ENCODE results near the gene HIVEP1. TPM values are rescaled to one million over a fixed set of nuclear protein-coding genes. Genes with fewer than 3 reads are reported as not detected.

Gene HIVEP1
- total RNA-seq, 2 experiments from 2014 or later, result 22.1 to 22.6 TPM

DNA sequence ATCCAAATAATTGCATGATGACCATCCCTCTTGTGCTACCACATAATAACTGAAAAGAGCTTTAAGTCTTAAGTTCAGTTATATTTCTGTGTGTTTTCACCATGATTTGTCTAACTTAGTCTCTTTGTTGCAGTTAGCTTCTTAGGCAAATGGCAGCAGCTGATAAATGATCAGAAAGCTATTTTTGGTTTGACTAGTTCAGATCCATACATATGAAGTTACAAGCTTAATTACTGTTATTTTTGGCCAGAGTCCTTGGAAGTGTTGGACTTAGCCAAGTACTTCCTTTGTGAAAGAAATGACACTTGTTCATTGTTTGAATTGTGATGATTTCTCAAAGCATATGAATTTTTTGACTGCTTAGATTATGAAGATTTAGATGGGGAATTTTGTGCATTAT, 54.2 kb downstream of the HIVEP1 start:
- peaks cover 4% of the 10 kb centered on the region; the same call in 1 of the 2 replicates for H3K36me3 ChIP-seq (ENCODE audit: insufficient read depth, low read length)
- no peak for DNase-seq (ENCODE audit: low spot score)
- peak overlapping the region; percentile 39; the same call in 1 of the 2 replicates for H3K4me2 ChIP-seq (ENCODE audit: low read length)
- H4K20me1 ChIP-seq (ENCODE audit: insufficient read depth, low read length), result peaks cover 1% of the 10 kb centered on the region; the same call in 1 of the 2 replicates
- no peaks in the 10 kb centered on the region for H3K9me3 ChIP-seq (ENCODE audit: low read length)
- intact Hi-C loops (cut with micrococcal nuclease; ENCODE audit: unreplicated experiment), result no loop called here
- H2AFZ ChIP-seq (ENCODE audit: low read length), result no peak overlapping the region
- TF ChIP-seq, protein P1, sequence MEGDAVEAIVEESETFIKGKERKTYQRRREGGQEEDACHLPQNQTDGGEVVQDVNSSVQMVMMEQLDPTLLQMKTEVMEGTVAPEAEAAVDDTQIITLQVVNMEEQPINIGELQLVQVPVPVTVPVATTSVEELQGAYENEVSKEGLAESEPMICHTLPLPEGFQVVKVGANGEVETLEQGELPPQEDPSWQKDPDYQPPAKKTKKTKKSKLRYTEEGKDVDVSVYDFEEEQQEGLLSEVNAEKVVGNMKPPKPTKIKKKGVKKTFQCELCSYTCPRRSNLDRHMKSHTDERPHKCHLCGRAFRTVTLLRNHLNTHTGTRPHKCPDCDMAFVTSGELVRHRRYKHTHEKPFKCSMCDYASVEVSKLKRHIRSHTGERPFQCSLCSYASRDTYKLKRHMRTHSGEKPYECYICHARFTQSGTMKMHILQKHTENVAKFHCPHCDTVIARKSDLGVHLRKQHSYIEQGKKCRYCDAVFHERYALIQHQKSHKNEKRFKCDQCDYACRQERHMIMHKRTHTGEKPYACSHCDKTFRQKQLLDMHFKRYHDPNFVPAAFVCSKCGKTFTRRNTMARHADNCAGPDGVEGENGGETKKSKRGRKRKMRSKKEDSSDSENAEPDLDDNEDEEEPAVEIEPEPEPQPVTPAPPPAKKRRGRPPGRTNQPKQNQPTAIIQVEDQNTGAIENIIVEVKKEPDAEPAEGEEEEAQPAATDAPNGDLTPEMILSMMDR (conservative IDR thresholded peaks at IDR 0.05; ENCODE audit: low read length), result no peak
- TF ChIP-seq EZH2phosphoT487 (IDR thresholded peaks at IDR 0.05; ENCODE audit: borderline replicate concordance, low read depth, low read length), result no peak
- H3K4me3 ChIP-seq (ENCODE audit: low read depth, low read length, poor library complexity, severe bottlenecking), result no peak overlapping the region
- no peaks in the 10 kb centered on the region for H3K9me2 ChIP-seq (ENCODE audit: insufficient read depth, low read length)
- peaks cover 23% of the 10 kb centered on the region; the same call in 1 of the 2 replicates for H3K79me2 ChIP-seq (ENCODE audit: insufficient read depth, low read depth, low read length)
- ChIA-PET POLR2A (interaction anchor here (0.8 to 2.8 kb wide), 8 partner anchors 9 to 303 kb away, joined by 3 to 9 read pairs (median 4); no protein-coding TSS in a partner anchor), CTCF (ENCODE audit: unreplicated experiment) (interaction anchor here (1.7 kb wide), 1 partner anchor 9 kb away, joined by 5 read pairs; no protein-coding TSS in a partner anchor)
- peaks cover 27% of the 10 kb centered on the region for H3K4me1 ChIP-seq (ENCODE audit: insufficient read depth, low read length, poor library complexity, severe bottlenecking)
- no peak overlapping the region for H3K27ac ChIP-seq (ENCODE audit: low read depth, low read length, poor library complexity, severe bottlenecking)
- BruUV-seq (replicated peaks), result no TSS peak

- no TSS peak for BruUV-seq (replicated peaks)
- peaks cover 13% of the 10 kb centered on the region; the same call in 1 of the 2 replicates for H3K79me2 ChIP-seq (ENCODE audit: insufficient read depth, low read depth, low read length)
- H3K4me2 ChIP-seq (ENCODE audit: low read length), result no peak overlapping the region
- no peak overlapping the region for H3K27ac ChIP-seq (ENCODE audit: low read depth, low read length, poor library complexity, severe bottlenecking)
- no peaks in the 10 kb centered on the region for H3K9me3 ChIP-seq (ENCODE audit: low read length)
- H4K20me1 ChIP-seq (ENCODE audit: insufficient read depth, low read length), result peaks cover 4% of the 10 kb centered on the region; the same call in 1 of the 2 replicates
- TF ChIP-seq, protein P1 (conservative IDR thresholded peaks at IDR 0.05; ENCODE audit: low read length), result no peak
- TF ChIP-seq EZH2phosphoT487 (IDR thresholded peaks at IDR 0.05; ENCODE audit: borderline replicate concordance, low read depth, low read length), result no peak
- H3K36me3 ChIP-seq (ENCODE audit: insufficient read depth, low read length), result peaks cover 4% of the 10 kb centered on the region; the same call in 1 of the 2 replicates
- peaks cover 22% of the 10 kb centered on the region for H3K4me1 ChIP-seq (ENCODE audit: insufficient read depth, low read length, poor library complexity, severe bottlenecking)
- POLR2A ChIA-PET, result interaction anchor here (0.5 to 1.4 kb wide), 3 partner anchors 10 to 955 kb away, joined by 3 to 4 read pairs (median 3); no protein-coding TSS in a partner anchor
- no peak overlapping the region for H2AFZ ChIP-seq (ENCODE audit: low read length)
- H3K4me3 ChIP-seq (ENCODE audit: low read depth, low read length, poor library complexity, severe bottlenecking), result no peak overlapping the region
- intact Hi-C loops (cut with micrococcal nuclease; ENCODE audit: unreplicated experiment), result no loop called here
- no peak for DNase-seq (ENCODE audit: low spot score)
- CTCF ChIA-PET (ENCODE audit: unreplicated experiment), result no interaction called here
- H3K9me2 ChIP-seq (ENCODE audit: insufficient read depth, low read length), result no peaks in the 10 kb centered on the region
Observed at GRCh38 chr6:12068899-12069557, 56.9 kb downstream of the HIVEP1 start.
